ENCODE results near the gene SYTL4. TPM values are rescaled to one million over a fixed set of nuclear protein-coding genes. Genes with fewer than 3 reads are reported as not detected.

The SYTL4 gene
- total RNA-seq, 3 donors from 2014 or later = 35.7 to 47.1 (median 44.3) TPM

DNA sequence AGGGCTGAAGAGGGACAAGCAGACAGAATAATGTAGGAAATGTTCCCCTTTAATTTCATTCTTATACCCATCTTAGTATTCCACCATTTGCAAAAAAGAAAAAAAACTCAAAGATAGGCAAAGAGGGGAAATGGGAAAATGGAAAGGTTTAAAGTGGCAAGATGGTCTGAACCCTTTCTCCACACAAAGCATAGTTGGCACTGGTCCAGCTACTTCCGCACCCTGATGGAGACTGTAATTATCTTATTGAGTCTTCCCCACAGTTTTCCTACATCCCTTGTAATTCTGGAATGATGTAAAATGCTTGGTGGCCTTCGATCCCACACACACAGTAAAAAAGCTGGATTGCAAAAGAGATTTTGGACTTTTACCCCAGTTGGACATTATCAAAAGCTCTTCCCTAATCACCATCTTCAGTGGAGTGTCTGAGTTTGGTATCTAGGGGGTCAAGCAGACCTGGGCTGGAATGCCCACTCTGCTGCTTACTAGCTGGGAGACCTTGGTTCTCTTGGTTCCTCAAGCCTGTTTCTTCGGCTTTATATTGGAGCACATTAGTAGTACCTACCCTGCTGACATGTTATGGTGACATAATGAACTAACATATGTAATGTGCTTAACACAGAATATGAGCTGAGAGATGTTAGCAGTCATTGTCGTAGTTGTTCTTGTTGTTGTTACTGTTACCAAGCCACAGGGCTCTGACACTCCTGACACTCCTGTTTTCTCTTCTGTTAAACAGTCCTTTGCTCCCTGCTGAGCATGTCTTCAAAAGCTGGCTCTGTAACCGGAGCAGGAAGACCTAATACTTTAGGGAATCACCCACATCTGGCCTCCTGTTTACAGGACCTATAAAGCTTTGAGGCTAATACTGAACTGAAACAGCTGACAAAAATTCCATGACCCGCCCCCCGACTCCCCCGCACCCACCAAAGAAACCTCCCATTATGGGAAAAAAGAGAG is 83.2 kb downstream of the SYTL4 start:
- DNase-seq (peak in 1 of 3 donors; percentile 29), ATAC-seq (peak; percentile 54)
- H3K9me3 ChIP-seq = no peaks in the 10 kb centered on the region
- H3K4me1 ChIP-seq (ENCODE audit: low read depth) = peaks cover 12% of the 10 kb centered on the region
- no peak overlapping the region for H3K4me3 ChIP-seq
- no peak for TF ChIP-seq CTCF (IDR thresholded peaks at IDR 0.05)
- intact Hi-C loops (cut with DNase I, micrococcal nuclease) = no loop called here
- H3K36me3 ChIP-seq (ENCODE audit: low read depth) = no peaks in the 10 kb centered on the region

- intact Hi-C loops (cut with DNase I, micrococcal nuclease) = no loop called here
- H3K4me1 ChIP-seq (ENCODE audit: low read depth) = peaks cover 14% of the 10 kb centered on the region
- ATAC-seq (no peak), DNase-seq (no peak)
- no peaks in the 10 kb centered on the region for H3K9me3 ChIP-seq
- no peak overlapping the region for H3K4me3 ChIP-seq
- H3K36me3 ChIP-seq (ENCODE audit: low read depth) = no peaks in the 10 kb centered on the region
- TF ChIP-seq CTCF (IDR thresholded peaks at IDR 0.05) = no peak
Observed at GRCh38 chrX:100647739-100648138, 84.2 kb downstream of the SYTL4 start.

DNA sequence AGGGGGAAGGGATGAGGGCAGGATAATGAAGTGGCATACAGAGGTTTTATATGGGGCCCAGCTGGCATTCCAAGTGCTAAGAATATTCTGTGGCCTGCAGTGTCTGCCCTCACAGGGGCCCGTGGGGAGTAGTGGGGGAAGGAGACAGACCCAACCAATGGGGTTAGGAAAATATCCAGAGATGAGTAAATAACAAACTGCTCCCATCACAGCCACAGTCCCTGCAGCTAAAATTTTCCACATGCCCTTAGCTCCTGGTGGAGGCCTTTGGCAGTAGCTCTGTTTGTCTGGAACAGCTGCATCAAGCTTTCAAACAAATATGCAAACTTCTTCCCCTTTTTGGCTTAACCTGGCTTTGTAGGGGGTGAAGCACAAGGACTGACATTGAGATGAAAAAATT is 84.8 kb downstream of the SYTL4 start:
- H3K9me3 ChIP-seq = no peaks in the 10 kb centered on the region
- intact Hi-C loops (cut with DNase I, micrococcal nuclease) = no loop called here
- no peak overlapping the region for H3K4me3 ChIP-seq
- no peak for TF ChIP-seq CTCF (IDR thresholded peaks at IDR 0.05)
- H3K36me3 ChIP-seq (ENCODE audit: low read depth) = no peaks in the 10 kb centered on the region
- H3K4me1 ChIP-seq (ENCODE audit: low read depth) = peaks cover 14% of the 10 kb centered on the region
- DNase-seq (no peak), ATAC-seq (no peak)

- Histone ChIP-seq H3K4me1 (ENCODE audit: low read depth) (peaks cover 7% of the 10 kb centered on the region), H3K9me3 (no peaks in the 10 kb centered on the region), H3K36me3 (ENCODE audit: low read depth) (no peaks in the 10 kb centered on the region), H3K4me3 (no peak overlapping the region)
- intact Hi-C loops (cut with DNase I, micrococcal nuclease) = no loop called here
- DNase-seq (no peak), ATAC-seq (no peak)
- TF ChIP-seq CTCF (IDR thresholded peaks at IDR 0.05) = no peak
Observed at GRCh38 chrX:100645106-100645505, 86.8 kb downstream of the SYTL4 start.

DNA sequence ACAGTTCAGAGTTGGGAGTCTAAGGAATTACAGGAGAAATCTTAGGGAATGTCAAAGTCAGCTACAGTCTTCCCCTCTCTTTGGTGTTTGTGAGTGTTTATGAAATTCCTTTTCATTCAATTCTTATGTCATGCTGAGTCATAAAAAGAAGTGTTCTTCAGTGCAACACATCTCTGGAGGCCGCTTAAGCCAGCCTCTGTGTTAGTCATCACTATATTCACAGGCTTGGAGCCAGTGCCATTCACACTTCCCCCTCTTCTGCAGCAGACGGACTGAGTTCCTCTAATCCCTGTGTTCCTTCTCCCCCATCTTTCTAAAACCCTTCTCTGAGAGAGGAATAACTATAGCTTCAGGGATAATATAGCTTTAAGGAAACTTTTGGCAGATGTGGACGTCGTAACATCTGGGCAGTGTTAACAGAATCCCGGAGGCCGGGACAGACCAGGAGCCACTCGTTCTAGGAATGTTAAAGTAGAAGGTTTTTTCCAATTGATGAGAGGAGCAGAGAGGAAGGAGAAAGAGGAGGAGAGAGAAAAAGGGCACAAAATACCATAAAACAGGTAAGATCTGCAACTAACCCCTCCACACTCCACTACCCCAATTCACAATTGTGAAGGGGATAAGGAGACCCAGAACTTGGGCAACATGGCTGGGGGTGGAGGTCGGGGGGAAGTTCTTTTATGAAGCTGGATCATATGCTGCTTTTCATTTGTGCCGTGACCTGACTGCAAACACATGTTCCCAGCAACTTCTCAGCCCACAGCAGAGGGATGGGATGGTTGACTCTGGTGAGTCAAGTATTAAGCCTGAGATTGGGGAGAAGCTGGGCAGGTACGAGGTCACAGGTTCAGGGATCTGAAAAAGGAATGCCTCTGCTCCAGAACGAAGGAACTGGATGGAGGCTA is 87.7 kb downstream of the SYTL4 start, which contains the start of gene SRPX2:
Gene SRPX2, plus strand, starts transcription at position 244 of the 905 bp plus-strand sequence. CDS start 2,124 bp downstream, outside the sequence.
- no peaks in the 10 kb centered on the region for H3K9me3 ChIP-seq
- intact Hi-C loops (cut with DNase I, micrococcal nuclease) = no loop called here
- peak in 1 of 3 donors; percentile 32 for DNase-seq
- no peak within 1 kb of the TSS for H3K4me3 ChIP-seq
- peak; percentile 87 for ATAC-seq
- TF ChIP-seq CTCF (IDR thresholded peaks at IDR 0.05) = no peak
- no peaks in the 10 kb centered on the region for H3K36me3 ChIP-seq (ENCODE audit: low read depth)
- peaks cover 7% of the 10 kb centered on the region for H3K4me1 ChIP-seq (ENCODE audit: low read depth)
